ENCODE results near the gene DIAPH3.

GRCh38 chr13:60182907-60183306 is 19.2 kb upstream of the DIAPH3 start:
- TF ChIP-seq RARB (CRISPR knock-in tag; IDR thresholded peaks at IDR 0.05) (no peak), CEBPB (IDR thresholded peaks at IDR 0.05) (no peak), POLR2A (IDR thresholded peaks at IDR 0.05; ENCODE audit: low read length) (no peak), RAD21 (conservative IDR thresholded peaks at IDR 0.05 in 1 of 2, IDR thresholded peaks at IDR 0.05 in 1 of 2) (no peak), ELK1 (IDR thresholded peaks at IDR 0.05; ENCODE audit: low read depth, low read length) (no peak), EP300 (IDR thresholded peaks at IDR 0.05) (no peak), CTCF (IDR thresholded peaks at IDR 0.05) (no peak), MAZ (IDR thresholded peaks at IDR 0.05; ENCODE audit: borderline replicate concordance, low read depth, low read length) (no peak)
